ENCODE results near the gene CORO2A. TPM values are rescaled to one million over a fixed set of nuclear protein-coding genes. Genes with fewer than 3 reads are reported as not detected.
A peak's percentile ranks its signal among the peaks of the same experiment; 100 is the strongest.

CORO2A gene
- total and polyA plus RNA-seq, 2 of the 13 experiments (the other 11 are each of a cell fraction or from before 2014, with no cell fraction given): 14.4 to 15.3 TPM

DNA sequence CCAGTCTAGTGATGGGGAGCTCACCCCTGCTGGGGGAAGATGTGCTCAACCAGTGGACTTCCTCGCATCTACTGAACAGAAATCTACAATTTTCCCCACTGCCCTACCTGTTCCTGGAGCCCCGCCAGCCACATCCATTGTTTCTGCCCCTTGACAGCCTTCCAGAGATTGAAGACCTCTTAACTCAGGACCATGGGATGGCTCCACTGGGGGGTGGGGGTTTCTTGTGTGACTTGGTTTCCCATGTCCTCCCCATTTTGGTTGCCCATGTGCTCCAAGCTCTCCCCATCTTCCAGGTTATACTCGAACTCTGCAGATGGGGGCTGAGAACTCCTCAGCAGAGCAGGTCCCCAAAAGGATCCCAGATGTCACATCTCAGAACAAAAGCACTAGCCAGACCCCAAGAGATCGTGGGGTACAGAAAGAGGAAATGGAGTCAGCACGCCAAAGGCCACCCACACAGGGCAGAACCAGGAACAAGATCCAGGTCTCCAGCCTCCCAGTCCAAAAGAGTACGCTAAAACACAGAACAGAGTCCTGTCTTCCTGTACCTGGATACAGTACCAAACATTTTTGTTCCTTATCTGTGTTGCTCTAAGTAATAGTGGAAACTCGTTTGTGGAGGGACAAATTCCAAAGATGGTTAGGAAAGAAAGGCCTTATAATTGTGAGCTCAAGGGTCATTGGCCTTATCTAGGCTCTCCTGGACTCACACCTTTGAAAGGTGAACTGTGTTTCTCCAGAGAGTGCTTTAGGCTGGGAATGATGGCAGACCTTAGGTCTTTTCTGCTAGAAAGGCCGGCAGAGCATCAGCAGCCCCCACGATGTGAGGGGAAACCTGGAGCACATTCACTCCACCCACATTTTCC, 15.8 kb downstream of the CORO2A start:
- Histone ChIP-seq H4K20me1 (ENCODE audit: insufficient read depth, low read length) (no peaks in the 10 kb centered on the region), H3K4me2 (ENCODE audit: low read depth, low read length) (peak overlapping the region; percentile 58), H3K27ac (ENCODE audit: extremely low read length, insufficient read depth, low read length) (peak overlapping the region; percentile 58), H3K4me1 (ENCODE audit: insufficient read depth, low read length) (peaks cover 84% of the 10 kb centered on the region), H3K9me3 (ENCODE audit: low read length) (no peaks in the 10 kb centered on the region), H3K9ac (ENCODE audit: insufficient read depth, low read depth, low read length) (no peak overlapping the region), H2AFZ (ENCODE audit: low read length) (no peak overlapping the region), H3K4me3 (replicated peaks in 1 of 3; ENCODE audit: insufficient read depth in 1 of 3, low read depth in 2 of 3, low read length in 3 of 3) (peak overlapping the region in 1 of 3 experiments; percentile 17; a peak in 2 of 6 replicates), H3K27me3 (ENCODE audit: control insufficient read depth in 1 of 2, insufficient read depth in 2 of 2, low read length in 2 of 2) (no peaks in the 10 kb centered on the region), H3K79me2 (ENCODE audit: insufficient read depth, low read length) (peaks cover 70% of the 10 kb centered on the region), H3K36me3 (replicated peaks in 1 of 2; ENCODE audit: control insufficient read depth in 1 of 2, insufficient read depth in 2 of 2, low read length in 2 of 2) (no peaks in the 10 kb centered on the region)
- intact Hi-C loops (cut with micrococcal nuclease; ENCODE audit: unreplicated experiment): loop anchor here (2.0 kb wide), 1 partner anchor 14 kb away; no protein-coding TSS in a partner anchor
- DNase-seq (ENCODE audit: low spot score) (peak; percentile 53), FAIRE-seq (peak; percentile 77), ATAC-seq (peak; percentile 42)
- ChIA-PET CTCF (ENCODE audit: low intra/inter-chr PET ratio, low total read pairs) (no interaction called here), POLR2A (interaction anchor here (0.7 kb wide), 1 partner anchor 121 kb away, joined by 3 read pairs; no protein-coding TSS in a partner anchor)
- WGBS (ENCODE audit: low lambda C conversion rate): 34% methylated on average over 9 of the region's 9 CpGs
- in situ Hi-C loops (cut with HindIII; ENCODE audit: extremely low pct_ligation_motif_present, low pct_unique_long_range_greater_than_20kb): no loop called here
- no TSS peak for BruUV-seq (replicated peaks)
- TF ChIP-seq ZNF672 (CRISPR knock-in tag; IDR thresholded peaks at IDR 0.05): no peak
- no peak for TF ChIP-seq ZNF619 (CRISPR knock-in tag; IDR thresholded peaks at IDR 0.05)
- no peak for TF ChIP-seq HOXA9 (CRISPR knock-in tag; IDR thresholded peaks at IDR 0.05; ENCODE audit: borderline replicate concordance)
- TF ChIP-seq PITX1 (CRISPR knock-in tag; IDR thresholded peaks at IDR 0.05): peak; percentile 20; the same call in 1 of the 2 replicates
- no peak for TF ChIP-seq SRSF1 (optimal IDR thresholded peaks at IDR 0.05; ENCODE audit: low read depth, low read length)
- no peak for TF ChIP-seq ZNF30 (CRISPR knock-in tag; IDR thresholded peaks at IDR 0.05)
- no peak for TF ChIP-seq ZSCAN29 (CRISPR knock-in tag; conservative IDR thresholded peaks at IDR 0.05)
- no peak for TF ChIP-seq ZNF703 (CRISPR knock-in tag; IDR thresholded peaks at IDR 0.05; ENCODE audit: borderline replicate concordance)
- no peak for TF ChIP-seq ATF6 (CRISPR knock-in tag; conservative IDR thresholded peaks at IDR 0.05)
- TF ChIP-seq, protein P1, sequence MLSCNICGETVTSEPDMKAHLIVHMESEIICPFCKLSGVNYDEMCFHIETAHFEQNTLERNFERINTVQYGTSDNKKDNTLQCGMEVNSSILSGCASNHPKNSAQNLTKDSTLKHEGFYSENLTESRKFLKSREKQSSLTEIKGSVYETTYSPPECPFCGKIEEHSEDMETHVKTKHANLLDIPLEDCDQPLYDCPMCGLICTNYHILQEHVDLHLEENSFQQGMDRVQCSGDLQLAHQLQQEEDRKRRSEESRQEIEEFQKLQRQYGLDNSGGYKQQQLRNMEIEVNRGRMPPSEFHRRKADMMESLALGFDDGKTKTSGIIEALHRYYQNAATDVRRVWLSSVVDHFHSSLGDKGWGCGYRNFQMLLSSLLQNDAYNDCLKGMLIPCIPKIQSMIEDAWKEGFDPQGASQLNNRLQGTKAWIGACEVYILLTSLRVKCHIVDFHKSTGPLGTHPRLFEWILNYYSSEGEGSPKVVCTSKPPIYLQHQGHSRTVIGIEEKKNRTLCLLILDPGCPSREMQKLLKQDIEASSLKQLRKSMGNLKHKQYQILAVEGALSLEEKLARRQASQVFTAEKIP (CRISPR knock-in tag; IDR thresholded peaks at IDR 0.05; ENCODE audit: borderline replicate concordance): no peak
- no peak for TF ChIP-seq ZNF24 (IDR thresholded peaks at IDR 0.05)
- TF ChIP-seq RARG (CRISPR knock-in tag; IDR thresholded peaks at IDR 0.05; ENCODE audit: low read depth): no peak
- TF ChIP-seq FOXP1 (IDR thresholded peaks at IDR 0.05): no peak
- no peak for TF ChIP-seq FOXP1 (CRISPR knock-in tag; IDR thresholded peaks at IDR 0.05)
- TF ChIP-seq, protein P2, sequence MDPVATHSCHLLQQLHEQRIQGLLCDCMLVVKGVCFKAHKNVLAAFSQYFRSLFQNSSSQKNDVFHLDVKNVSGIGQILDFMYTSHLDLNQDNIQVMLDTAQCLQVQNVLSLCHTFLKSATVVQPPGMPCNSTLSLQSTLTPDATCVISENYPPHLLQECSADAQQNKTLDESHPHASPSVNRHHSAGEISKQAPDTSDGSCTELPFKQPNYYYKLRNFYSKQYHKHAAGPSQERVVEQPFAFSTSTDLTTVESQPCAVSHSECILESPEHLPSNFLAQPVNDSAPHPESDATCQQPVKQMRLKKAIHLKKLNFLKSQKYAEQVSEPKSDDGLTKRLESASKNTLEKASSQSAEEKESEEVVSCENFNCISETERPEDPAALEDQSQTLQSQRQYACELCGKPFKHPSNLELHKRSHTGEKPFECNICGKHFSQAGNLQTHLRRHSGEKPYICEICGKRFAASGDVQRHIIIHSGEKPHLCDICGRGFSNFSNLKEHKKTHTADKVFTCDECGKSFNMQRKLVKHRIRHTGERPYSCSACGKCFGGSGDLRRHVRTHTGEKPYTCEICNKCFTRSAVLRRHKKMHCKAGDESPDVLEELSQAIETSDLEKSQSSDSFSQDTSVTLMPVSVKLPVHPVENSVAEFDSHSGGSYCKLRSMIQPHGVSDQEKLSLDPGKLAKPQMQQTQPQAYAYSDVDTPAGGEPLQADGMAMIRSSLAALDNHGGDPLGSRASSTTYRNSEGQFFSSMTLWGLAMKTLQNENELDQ (CRISPR knock-in tag; IDR thresholded peaks at IDR 0.05; ENCODE audit: borderline replicate concordance): no peak
- TF ChIP-seq HIC2 (CRISPR knock-in tag; IDR thresholded peaks at IDR 0.05; ENCODE audit: low read depth): no peak

All from HepG2 (cell line).